ENCODE data around the gene KCTD14. TPM values are rescaled to one million over a fixed set of nuclear protein-coding genes. Genes with fewer than 3 reads are reported as not detected.

Gene KCTD14
- total and polyA plus RNA-seq, 3 experiments from 2014 or later = 0.20 to 0.27 (median 0.20) TPM

Other genes starting within 250 kb of the KCTD14 start
- 10 to 100 TPM; 54.2 to 57.0 TPM for gene RSF1, start 202.6 kb downstream of the KCTD14 start, total RNA-seq
- gene RSF1, start 202.6 kb downstream of the KCTD14 start, polyA plus RNA-seq = 51.2 TPM
- 1 to 10 TPM; 4.3 to 4.9 TPM for gene AAMDC, start 202.1 kb downstream of the KCTD14 start, total RNA-seq
- 22.1 TPM for gene AAMDC, start 202.1 kb downstream of the KCTD14 start, polyA plus RNA-seq
- gene INTS4, start 28.6 kb downstream of the KCTD14 start, total RNA-seq = 10 to 100 TPM; 52.2 to 54.9 TPM
- 44.5 TPM for gene INTS4, start 28.6 kb downstream of the KCTD14 start, polyA plus RNA-seq
- not detected for gene THRSP, start 40.6 kb upstream of the KCTD14 start, total RNA-seq
- not detected for gene THRSP, start 40.6 kb upstream of the KCTD14 start, polyA plus RNA-seq
- 100 to 1,000 TPM; 202 to 220 TPM for gene NDUFC2, start 56.6 kb upstream of the KCTD14 start, total RNA-seq
- 189 TPM for gene NDUFC2, start 56.6 kb upstream of the KCTD14 start, polyA plus RNA-seq
- gene ALG8, start 116.3 kb upstream of the KCTD14 start, total RNA-seq = 10 to 100 TPM; 43.4 to 46.9 TPM
- gene ALG8, start 116.3 kb upstream of the KCTD14 start, polyA plus RNA-seq = 48.9 TPM
- gene KCTD21, start 165.3 kb upstream of the KCTD14 start, total RNA-seq = 1 to 10 TPM; 4.6 to 4.9 TPM
- 3.3 TPM for gene KCTD21, start 165.3 kb upstream of the KCTD14 start, polyA plus RNA-seq
- gene USP35, start 165.6 kb upstream of the KCTD14 start, total RNA-seq = 1 to 10 TPM; 4.4 TPM
- 1.1 TPM for gene USP35, start 165.6 kb upstream of the KCTD14 start, polyA plus RNA-seq

Measured in CD8-positive, alpha-beta memory T cell (primary cell).